HL-60 (cell line): ENCODE data around the gene FGF13.

Source experiments
- DNase-seq, 2 experiments: peaks; one replicate each; pipeline ENCODE4 v3.0.0-alpha.2; 2010 to 2020; ENCODE audit warnings: low read depth in 1 of 2, low spot score in 1 of 2
- H3K27ac ChIP-seq: fragments of 250-450 bp; sonication (Bioruptor Pico); replicated peaks from 2 replicates; pipeline ENCODE4 v1.5.1; 2020; ENCODE audit warnings: mild to moderate bottlenecking, moderate library complexity
- H3K27me3 ChIP-seq: fragments of 250-450 bp; sonication (Bioruptor Pico); 2 replicates; pipeline ENCODE4 v1.5.1; 2021; ENCODE audit warnings: mild to moderate bottlenecking, moderate library complexity; ENCODE audit not compliant: insufficient read depth, poor library complexity, severe bottlenecking
- H3K4me3 ChIP-seq: replicated peaks from 2 replicates; pipeline ENCODE4 v1.5.1; 2011; ENCODE audit warnings: mild to moderate bottlenecking, control low read depth, low read length; ENCODE audit not compliant: insufficient read depth
- CTCF ChIP-seq: IDR thresholded peaks from one replicate; pipeline ENCODE4 v1.5.1; 2011; ENCODE audit warnings: low read length, control low read depth, inconsistent platforms; ENCODE audit not compliant: insufficient read depth
- GABPA ChIP-seq: IDR thresholded peaks from 2 replicates; pipeline ENCODE4 v1.6.1; 2012; ENCODE audit warnings: low read depth
- POLR2AphosphoS5 ChIP-seq: IDR thresholded peaks from 2 replicates; pipeline ENCODE4 v1.6.1; 2012; ENCODE audit warnings: low read depth
- REST ChIP-seq: IDR thresholded peaks from 2 replicates; pipeline ENCODE4 v1.6.1; 2012; ENCODE audit warnings: low read depth; ENCODE audit not compliant: insufficient replicate concordance
- SPI1 ChIP-seq: IDR thresholded peaks from 2 replicates; pipeline ENCODE4 v1.6.1; 2012; ENCODE audit warnings: low read depth, mild to moderate bottlenecking, borderline replicate concordance

FGF13 gene

GRCh38 chrX:138740341-138740740 lies 28.8 kb upstream of the FGF13 start:
- Histone ChIP-seq H3K27me3 (no peaks in the 10 kb centered on the region), H3K4me3 (no peak overlapping the region), H3K27ac (no peak overlapping the region)
- no peak for DNase-seq
- TF ChIP-seq SPI1: no peak
- no peak for TF ChIP-seq REST
- TF ChIP-seq POLR2AphosphoS5: no peak
- no peak for TF ChIP-seq GABPA
- TF ChIP-seq CTCF: no peak

- Histone ChIP-seq H3K27me3 (no peaks in the 10 kb centered on the region), H3K27ac (no peak overlapping the region), H3K4me3 (no peak overlapping the region)
- TF ChIP-seq SPI1: no peak
- DNase-seq: no peak
Measured at GRCh38 chrX:138723301-138723700, 11.8 kb upstream of the FGF13 start.

- no peak for DNase-seq
- peaks cover 2% of the 10 kb centered on the region for H3K27me3 ChIP-seq
- TF ChIP-seq REST: no peak
- no peak for TF ChIP-seq POLR2AphosphoS5
- no peak for TF ChIP-seq CTCF
- no peak for TF ChIP-seq GABPA
- TF ChIP-seq SPI1: no peak
- H3K27ac ChIP-seq: no peak overlapping the region
- no peak overlapping the region for H3K4me3 ChIP-seq
Measured at GRCh38 chrX:138719396-138719795, 7.9 kb upstream of the FGF13 start.

- no peak for TF ChIP-seq SPI1
- no peak for TF ChIP-seq POLR2AphosphoS5
- no peak for TF ChIP-seq REST
- TF ChIP-seq CTCF: no peak
- no peak for TF ChIP-seq GABPA
- peaks cover 2% of the 10 kb centered on the region for H3K27me3 ChIP-seq
- H3K27ac ChIP-seq: no peak overlapping the region
- no peak for DNase-seq
- no peak overlapping the region for H3K4me3 ChIP-seq
Measured at GRCh38 chrX:138718941-138719340, 7.4 kb upstream of the FGF13 start.
